ENCODE results near the gene TCF3. TPM values are rescaled to one million over a fixed set of nuclear protein-coding genes. Genes with fewer than 3 reads are reported as not detected.
A peak's percentile ranks its signal among the peaks of the same experiment; 100 is the strongest.

Gene TCF3
- total and polyA plus RNA-seq, 11 donors, result 13.2 to 40.2 (median 22.3) TPM

DNA sequence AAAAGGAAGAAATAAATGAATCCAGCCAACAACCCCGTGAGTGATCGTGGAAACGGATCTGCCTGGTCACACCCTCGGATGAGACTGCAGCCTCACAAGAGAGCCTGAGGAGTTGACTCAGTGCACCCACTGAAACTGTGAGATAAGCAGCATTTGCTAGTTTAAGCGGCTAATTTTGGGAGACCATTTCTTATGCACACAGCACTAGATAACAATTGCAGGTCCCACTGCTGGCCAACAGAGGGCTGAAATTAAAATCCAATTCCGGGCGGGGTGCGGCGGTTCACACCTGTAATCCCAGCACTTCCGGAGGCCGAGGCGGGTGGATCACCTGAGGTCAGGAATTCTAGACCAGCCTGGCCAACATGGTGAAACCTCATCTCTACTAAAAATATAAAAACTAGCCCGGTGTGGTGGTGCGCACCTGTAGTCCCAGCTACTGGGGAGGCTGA is 50.8 kb downstream of the TCF3 start:
- intact Hi-C loops (cut with DNase I), result no loop called here
- H3K9me3 ChIP-seq, result no peaks in the 10 kb centered on the region
- ATAC-seq (no peak), DNase-seq (no peak)
- H3K4me3 ChIP-seq, result no peak overlapping the region
- peaks cover 0 to 44% (median 28%) of the 10 kb centered on the region in 12 donors for H3K4me1 ChIP-seq
- peaks cover 2 to 56% (median 31%) of the 10 kb centered on the region in 9 donors for H3K36me3 ChIP-seq
- 88 to 95% (median 93%) methylated on average over 11 to 14 of the region's 14 CpGs for WGBS, 4 donors
- H3K27ac ChIP-seq, result no peak overlapping the region
- no peaks in the 10 kb centered on the region for H3K27me3 ChIP-seq
- no peak for TF ChIP-seq POLR2A (IDR thresholded peaks at IDR 0.05)
- TF ChIP-seq, protein P1, sequence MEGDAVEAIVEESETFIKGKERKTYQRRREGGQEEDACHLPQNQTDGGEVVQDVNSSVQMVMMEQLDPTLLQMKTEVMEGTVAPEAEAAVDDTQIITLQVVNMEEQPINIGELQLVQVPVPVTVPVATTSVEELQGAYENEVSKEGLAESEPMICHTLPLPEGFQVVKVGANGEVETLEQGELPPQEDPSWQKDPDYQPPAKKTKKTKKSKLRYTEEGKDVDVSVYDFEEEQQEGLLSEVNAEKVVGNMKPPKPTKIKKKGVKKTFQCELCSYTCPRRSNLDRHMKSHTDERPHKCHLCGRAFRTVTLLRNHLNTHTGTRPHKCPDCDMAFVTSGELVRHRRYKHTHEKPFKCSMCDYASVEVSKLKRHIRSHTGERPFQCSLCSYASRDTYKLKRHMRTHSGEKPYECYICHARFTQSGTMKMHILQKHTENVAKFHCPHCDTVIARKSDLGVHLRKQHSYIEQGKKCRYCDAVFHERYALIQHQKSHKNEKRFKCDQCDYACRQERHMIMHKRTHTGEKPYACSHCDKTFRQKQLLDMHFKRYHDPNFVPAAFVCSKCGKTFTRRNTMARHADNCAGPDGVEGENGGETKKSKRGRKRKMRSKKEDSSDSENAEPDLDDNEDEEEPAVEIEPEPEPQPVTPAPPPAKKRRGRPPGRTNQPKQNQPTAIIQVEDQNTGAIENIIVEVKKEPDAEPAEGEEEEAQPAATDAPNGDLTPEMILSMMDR (IDR thresholded peaks at IDR 0.05), result no peak

DNA sequence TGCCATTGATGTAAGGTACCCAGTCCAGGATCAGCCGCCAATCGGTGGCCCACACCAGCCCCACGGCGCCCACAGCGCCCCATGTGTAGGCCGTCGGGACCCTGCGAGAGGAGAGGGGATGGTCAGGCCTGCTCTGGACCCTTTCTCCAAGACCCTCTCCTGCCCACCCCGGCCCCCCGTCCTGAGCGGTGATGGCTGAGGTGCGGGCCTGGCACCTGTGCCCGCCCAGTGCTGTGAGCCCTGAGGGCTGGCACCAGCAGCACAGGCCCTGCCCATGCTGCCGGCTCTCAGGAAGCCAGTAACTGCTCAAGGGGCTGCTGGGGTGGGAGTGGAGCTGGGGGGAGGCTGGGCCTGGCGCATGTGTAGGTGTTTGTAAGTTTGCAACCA is 53.0 kb downstream of the TCF3 start:
- 92 to 95% (median 95%) methylated on average over 12 to 15 of the region's 15 CpGs for WGBS, 4 donors
- no peak overlapping the region for H3K4me3 ChIP-seq
- H3K27me3 ChIP-seq, result no peaks in the 10 kb centered on the region
- TF ChIP-seq, protein P1 (IDR thresholded peaks at IDR 0.05), result no peak
- no peak for TF ChIP-seq POLR2A (IDR thresholded peaks at IDR 0.05)
- intact Hi-C loops (cut with DNase I), result no loop called here
- peak in 1 of 4 donors; percentile 10 for ATAC-seq
- H3K36me3 ChIP-seq, result peaks cover 2 to 76% (median 51%) of the 10 kb centered on the region in 9 donors
- H3K27ac ChIP-seq, result no peak overlapping the region
- peaks cover 0 to 30% (median 18%) of the 10 kb centered on the region in 12 donors for H3K4me1 ChIP-seq
- H3K9me3 ChIP-seq, result no peaks in the 10 kb centered on the region
- DNase-seq, result no peak

DNA sequence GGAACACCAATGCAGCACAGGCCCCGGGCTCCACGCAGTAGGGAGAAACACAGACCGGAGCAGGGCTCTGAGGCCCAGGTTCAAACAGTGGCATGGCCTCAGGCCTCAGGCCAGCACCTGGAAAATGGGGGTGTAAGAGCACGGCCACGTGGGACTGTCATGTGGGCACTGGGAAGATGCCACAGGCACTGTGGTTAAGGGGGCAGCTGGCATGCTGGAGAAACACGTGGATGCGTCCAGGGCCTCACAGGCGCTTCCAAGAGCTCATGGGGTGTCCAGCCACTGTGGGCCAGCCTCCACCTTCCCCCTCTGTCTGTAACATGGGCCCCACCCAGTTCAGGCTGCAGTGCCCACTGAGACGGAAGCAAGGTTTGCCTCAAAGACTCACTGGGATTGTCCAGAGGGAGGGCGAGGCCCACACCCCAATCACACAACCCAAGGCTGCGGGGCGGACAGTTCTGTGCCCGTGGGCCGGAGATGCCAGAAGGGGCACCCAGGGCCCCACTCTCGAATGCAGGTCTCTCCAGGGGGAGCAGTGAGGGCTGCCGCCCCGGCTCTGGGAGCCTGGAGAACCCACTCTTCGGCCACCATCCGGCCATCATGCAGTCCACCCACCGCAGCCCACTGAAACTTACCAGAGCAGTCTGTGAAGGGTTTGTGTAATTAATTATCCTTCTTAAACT is 53.5 kb downstream of the TCF3 start:
- Histone ChIP-seq H3K4me1 (peaks cover 0 to 24% (median 13%) of the 10 kb centered on the region in 12 donors), H3K27me3 (no peaks in the 10 kb centered on the region), H3K27ac (no peak overlapping the region), H3K36me3 (peaks cover 2 to 78% (median 51%) of the 10 kb centered on the region in 9 donors), H3K4me3 (no peak overlapping the region), H3K9me3 (no peaks in the 10 kb centered on the region)
- intact Hi-C loops (cut with DNase I), result no loop called here
- DNase-seq (no peak), ATAC-seq (peak in 2 of 4 donors; percentile 2 to 9)
- no peak for TF ChIP-seq POLR2A (IDR thresholded peaks at IDR 0.05)
- TF ChIP-seq, protein P1 (IDR thresholded peaks at IDR 0.05), result no peak
- WGBS, 4 donors, result 84 to 89% (median 86%) methylated on average over 8 to 20 of the region's 20 CpGs

DNA sequence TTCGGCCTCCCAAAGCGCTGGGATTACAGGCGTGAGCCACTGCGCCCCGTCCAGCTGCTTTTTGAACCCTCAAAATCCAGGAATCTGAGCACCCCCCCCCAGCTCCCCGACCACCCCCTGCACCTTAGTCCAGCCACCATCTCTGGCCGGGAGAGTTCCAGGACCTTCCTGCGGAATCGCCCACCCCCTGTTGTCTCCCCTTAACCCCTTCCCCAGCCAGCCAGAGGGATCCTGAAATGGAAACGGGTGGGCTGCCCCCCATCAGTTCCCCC is 59.0 kb downstream of the TCF3 start:
- Histone ChIP-seq H3K4me1 (peaks cover 3 to 36% (median 21%) of the 10 kb centered on the region in 12 donors), H3K36me3 (peaks cover 2 to 43% (median 31%) of the 10 kb centered on the region in 9 donors), H3K4me3 (peak overlapping the region in 11 of 12 donors; percentile 63 to 92 (median 72)), H3K9me3 (no peaks in the 10 kb centered on the region), H3K27me3 (no peaks in the 10 kb centered on the region), H3K27ac (peak overlapping the region in 9 of 12 donors; percentile 84 to 99 (median 97))
- TF ChIP-seq, protein P1 (IDR thresholded peaks at IDR 0.05), result no peak
- no peak for TF ChIP-seq POLR2A (IDR thresholded peaks at IDR 0.05)
- intact Hi-C loops (cut with DNase I), result loop anchor here in 1 of 10 donors (5.0 kb wide), 1 partner anchor 186 kb away; the partner anchor contains the start of gene DAZAP1
- 49 to 58% (median 52%) methylated on average over 10 of the region's 10 CpGs for WGBS, 4 donors
- ATAC-seq, result no peak
- DNase-seq, result no peak
